ENCODE results near the gene CYFIP2. TPM values are rescaled to one million over a fixed set of nuclear protein-coding genes. Genes with fewer than 3 reads are reported as not detected.

The CYFIP2 gene
- total and polyA plus RNA-seq, 2 of the 8 experiments (the other 6 are each of a cell fraction or from before 2014, with no cell fraction given) = 45.1 to 80.6 TPM

DNA sequence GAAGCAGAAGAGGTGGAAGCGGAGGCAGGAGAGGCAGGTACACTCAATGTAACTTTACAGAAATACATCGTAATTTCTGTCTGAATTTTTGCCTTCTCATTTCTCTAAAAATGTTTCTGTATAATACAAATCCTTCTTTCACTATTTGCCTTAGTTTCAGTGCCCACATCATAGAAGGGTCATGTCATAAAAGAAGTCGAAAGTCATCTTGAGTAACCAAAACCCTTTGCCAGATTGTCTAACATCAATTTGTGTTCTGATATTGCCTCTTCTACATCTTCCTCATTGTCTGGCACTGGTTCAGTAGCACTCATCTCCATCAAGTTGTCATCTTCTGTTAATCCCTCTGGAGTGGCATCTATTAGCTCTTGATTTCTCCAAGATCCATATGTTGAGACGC lies 6.2 kb upstream of the CYFIP2 start:
- Histone ChIP-seq H3K4ac (replicated peaks; ENCODE audit: insufficient read length, low read depth, low read length) (no peak overlapping the region), H3K18ac (ENCODE audit: extremely low read depth, low read length) (no peak overlapping the region), H3K4me3 (ENCODE audit: extremely low read depth in 1 of 4, insufficient read depth in 2 of 4, low read depth in 3 of 4, low read length in 4 of 4) (no peak overlapping the region), H3K27me3 (replicated peaks in 1 of 4; ENCODE audit: control insufficient read depth in 3 of 4, extremely low read depth in 1 of 4, insufficient read depth in 3 of 4, low read length in 3 of 4) (no peaks in the 10 kb centered on the region), H3K79me2 (ENCODE audit: control insufficient read depth in 1 of 2, insufficient read depth in 2 of 2, low read length in 2 of 2) (no peaks in the 10 kb centered on the region), H3K36me3 (ENCODE audit: control insufficient read depth in 2 of 4, insufficient read depth in 4 of 4, low read length in 3 of 4) (no peaks in the 10 kb centered on the region), H3K56ac (replicated peaks; ENCODE audit: insufficient read length, low read depth, low read length) (no peak overlapping the region), H2AFZ (ENCODE audit: low read length) (no peak overlapping the region), H3K23ac (ENCODE audit: insufficient read length) (no peak overlapping the region), H2BK15ac (ENCODE audit: low read length) (no peak overlapping the region), H3K79me1 (ENCODE audit: low read depth, low read length) (no peaks in the 10 kb centered on the region), H3K27ac (ENCODE audit: low read depth, low read length) (no peak overlapping the region), H2BK20ac (ENCODE audit: low read length) (no peak overlapping the region), H3K9ac (replicated peaks in 1 of 4; ENCODE audit: extremely low read depth in 1 of 4, low read depth in 3 of 4, low read length in 3 of 4) (no peak overlapping the region), H2BK120ac (replicated peaks; ENCODE audit: low read depth, low read length) (no peak overlapping the region), H3K4me1 (replicated peaks in 1 of 4; ENCODE audit: control insufficient read depth in 3 of 4, insufficient read depth in 4 of 4, low read length in 3 of 4) (peaks cover 0 to 2% (median 0%) of the 10 kb centered on the region in 4 experiments; a peak in 1 of 7 replicates), H3K14ac (ENCODE audit: insufficient read length) (no peak overlapping the region), H4K20me1 (replicated peaks in 1 of 2; ENCODE audit: control insufficient read depth in 1 of 2, insufficient read depth in 2 of 2, low read length in 2 of 2) (no peaks in the 10 kb centered on the region), H3K9me3 (ENCODE audit: insufficient read depth in 2 of 2, low read depth in 1 of 2, low read length in 1 of 2) (no peaks in the 10 kb centered on the region), H3K4me2 (ENCODE audit: insufficient read depth in 1 of 2, low read depth in 2 of 2, low read length in 2 of 2) (no peak overlapping the region), H2BK5ac (ENCODE audit: low read depth, low read length) (no peak overlapping the region), H4K5ac (ENCODE audit: insufficient read length, low read depth, low read length) (no peak overlapping the region), H2BK12ac (ENCODE audit: low read depth, low read length) (no peak overlapping the region), H4K8ac (ENCODE audit: extremely low read depth, insufficient read depth, low read length) (no peak overlapping the region), H3K23me2 (ENCODE audit: low read depth, low read length) (no peaks in the 10 kb centered on the region), H4K91ac (replicated peaks; ENCODE audit: insufficient read length, low read length) (no peak overlapping the region), H2AK5ac (ENCODE audit: low read depth, low read length) (no peak overlapping the region)
- CTCF ChIA-PET (ENCODE audit: partially characterized antibody) = interaction anchor here (1.9 kb wide), 1 partner anchor 44 kb away, joined by 6 read pairs; no protein-coding TSS in a partner anchor
- TF ChIP-seq SUZ12 (IDR thresholded peaks at IDR 0.05; ENCODE audit: low read length) = no peak
- no peak for TF ChIP-seq SRF (IDR thresholded peaks at IDR 0.05; ENCODE audit: low read depth, low read length)
- TF ChIP-seq EZH2 (IDR thresholded peaks at IDR 0.05; ENCODE audit: low read depth, low read length, severe bottlenecking) = no peak
- no peak for TF ChIP-seq EP300 (IDR thresholded peaks at IDR 0.05; ENCODE audit: borderline replicate concordance in 1 of 2, low read depth in 2 of 2, low read length in 2 of 2)
- no peak for TF ChIP-seq TAF7 (optimal IDR thresholded peaks at IDR 0.05; ENCODE audit: borderline replicate concordance, low read depth, low read length)
- TF ChIP-seq, protein P1, sequence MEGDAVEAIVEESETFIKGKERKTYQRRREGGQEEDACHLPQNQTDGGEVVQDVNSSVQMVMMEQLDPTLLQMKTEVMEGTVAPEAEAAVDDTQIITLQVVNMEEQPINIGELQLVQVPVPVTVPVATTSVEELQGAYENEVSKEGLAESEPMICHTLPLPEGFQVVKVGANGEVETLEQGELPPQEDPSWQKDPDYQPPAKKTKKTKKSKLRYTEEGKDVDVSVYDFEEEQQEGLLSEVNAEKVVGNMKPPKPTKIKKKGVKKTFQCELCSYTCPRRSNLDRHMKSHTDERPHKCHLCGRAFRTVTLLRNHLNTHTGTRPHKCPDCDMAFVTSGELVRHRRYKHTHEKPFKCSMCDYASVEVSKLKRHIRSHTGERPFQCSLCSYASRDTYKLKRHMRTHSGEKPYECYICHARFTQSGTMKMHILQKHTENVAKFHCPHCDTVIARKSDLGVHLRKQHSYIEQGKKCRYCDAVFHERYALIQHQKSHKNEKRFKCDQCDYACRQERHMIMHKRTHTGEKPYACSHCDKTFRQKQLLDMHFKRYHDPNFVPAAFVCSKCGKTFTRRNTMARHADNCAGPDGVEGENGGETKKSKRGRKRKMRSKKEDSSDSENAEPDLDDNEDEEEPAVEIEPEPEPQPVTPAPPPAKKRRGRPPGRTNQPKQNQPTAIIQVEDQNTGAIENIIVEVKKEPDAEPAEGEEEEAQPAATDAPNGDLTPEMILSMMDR (IDR thresholded peaks at IDR 0.05; ENCODE audit: control extremely low read depth in 1 of 3, insufficient read depth in 1 of 3, low read depth in 1 of 3, low read length in 3 of 3) = no peak
- no peak for TF ChIP-seq TBP (IDR thresholded peaks at IDR 0.05; ENCODE audit: low read depth, low read length)
- TF ChIP-seq ZNF274 (IDR thresholded peaks at IDR 0.05; ENCODE audit: borderline replicate concordance, extremely low read depth, low read length) = no peak
- 88% methylated on average over 4 of the region's 4 CpGs; no CpG with 5 or more reads in 1 of the 2 experiments for WGBS, 2 experiments (ENCODE audit: extremely low coverage in 1 of 2, insufficient coverage in 1 of 2, insufficient read length in 1 of 2, insufficient replicate concordance in 2 of 2, low coverage in 1 of 2, low lambda C conversion rate in 2 of 2, missing lambda C conversion rate in 1 of 2)
- FAIRE-seq (no peak), DNase-seq (ENCODE audit: low read depth in 1 of 2, low spot score in 2 of 2) (no peak)
- POLR2A ChIA-PET (ENCODE audit: partially characterized antibody) = no interaction called here

Measured in H1 (cell line).